Sigmoid colon (tissue), 7 donors: ENCODE measurements around the gene CARD6. TPM values are rescaled to one million over a fixed set of nuclear protein-coding genes. Genes with fewer than 3 reads are reported as not detected.
"Not testable (repeated sequence)": the region's sequence is repeated elsewhere in the genome, so short reads cannot be mapped to it uniquely, and the experiment has no call there.

Experiments
- DNase-seq: peaks from one replicate; pipeline ENCODE4 v3.0.0-alpha.2; 2019
- H3K27ac ChIP-seq, 4 donors: fragments of 200-600 bp; sonication (generic); one replicate each; pipeline ENCODE4 v1.5.1; 2016 to 2019; ENCODE audit warnings: mild to moderate bottlenecking in 1 of 4
- H3K27me3 ChIP-seq, 3 donors: fragments of 200-600 bp; sonication (generic); one replicate each; pipeline ENCODE4 v1.5.1; 2019; ENCODE audit warnings: mild to moderate bottlenecking in 1 of 3
- H3K36me3 ChIP-seq, 4 donors: fragments of 200-600 bp; sonication (generic); one replicate each; pipeline ENCODE4 v1.5.1; 2016 to 2019
- H3K4me1 ChIP-seq, 4 donors: fragments of 200-600 bp; sonication (generic); one replicate each; pipeline ENCODE4 v1.5.1; 2017 to 2019
- H3K4me3 ChIP-seq, 4 donors: fragments of 200-600 bp; sonication (generic); one replicate each; pipeline ENCODE4 v1.5.1; 2017 to 2019; ENCODE audit warnings: mild to moderate bottlenecking in 2 of 4, moderate library complexity in 1 of 4
- H3K9me3 ChIP-seq, 4 donors: fragments of 200-600 bp in 3 of 4; sonication (generic) in 3 of 4; one replicate each; pipeline versions ENCODE4 v1.5.1 to v1.6.1; 2013 to 2019
- CTCF ChIP-seq, 4 experiments: fragments of 450-650 bp in 3 of 4; fragments of 200-600 bp in 1 of 4; IDR thresholded peaks; one replicate each; pipeline ENCODE4 v1.5.1; 2016 to 2019; ENCODE audit warnings: antibody characterized with exemption in 4 of 4, mild to moderate bottlenecking in 3 of 4, moderate library complexity in 2 of 4
- EP300 ChIP-seq, 4 donors: sonication (generic); formaldehyde crosslinking; IDR thresholded peaks; one replicate each; pipeline ENCODE4 v1.6.1; 2017; ENCODE audit warnings: antibody characterized with exemption in 4 of 4
- POLR2A ChIP-seq, 2 donors: fragments of 450-650 bp; IDR thresholded peaks; one replicate each; pipeline ENCODE4 v1.6.1; 2016; ENCODE audit warnings: antibody characterized with exemption in 2 of 2, mild to moderate bottlenecking in 2 of 2, moderate library complexity in 2 of 2
- POLR2AphosphoS5 ChIP-seq, 4 donors: sonication (generic); formaldehyde crosslinking; IDR thresholded peaks; one replicate each; pipeline ENCODE4 v1.6.1; 2017; ENCODE audit warnings: antibody characterized with exemption in 4 of 4
- WGBS, 2 donors: extraction: QIAGEN DNeasy Blood & Tissue Kit; methylation state at CpG; one replicate each; pipeline ENCODE4 v1.1.7; 2013; 5-methylcytosine and 5-hydroxymethylcytosine counted together
- intact Hi-C: fragments of 100-400 bp; cut with DNase I; formaldehyde crosslinking; loops from one replicate; pipeline ENCODE4 v1.15.1; 2023
- polyA plus RNA-seq, 3 donors: library from polyadenylated mRNA; stranded (reverse); fragments of 200-250 nt; gene quantifications; one replicate each; pipeline ENCODE4 v1.2.3, GENCODE V29; 2013
- total RNA-seq, 4 donors: library from RNA; depleted of rRNA; stranded (reverse); fragments of >200 nt; gene quantifications; one replicate each; pipeline ENCODE4 v1.1.0, GENCODE V29; 2016
- donor health status: healthy with polysubstance abuse.
- donor health status: Bipolar disorder and iron deficiency.
- donor health status: healthy.

The CARD6 gene
- total and polyA plus RNA-seq, 7 donors: 1.4 to 12.2 (median 4.8) TPM

GRCh38 chr5:40844565-40844964, 3.4 kb downstream of the CARD6 start:
- intact Hi-C loops: no loop called here

GRCh38 chr5:40846371-40846770, 5.2 kb downstream of the CARD6 start:
- TF ChIP-seq POLR2AphosphoS5 (IDR thresholded peaks at IDR 0.05) (no peak), EP300 (IDR thresholded peaks at IDR 0.05) (no peak), CTCF (IDR thresholded peaks at IDR 0.05) (no peak), POLR2A (IDR thresholded peaks at IDR 0.05) (no peak)
- DNase-seq: no peak
- Histone ChIP-seq H3K27ac (no peak overlapping the region), H3K9me3 (no peaks in the 10 kb centered on the region), H3K27me3 (no peaks in the 10 kb centered on the region), H3K4me3 (no peak overlapping the region), H3K4me1 (no peaks in the 10 kb centered on the region), H3K36me3 (no peaks in the 10 kb centered on the region)
- WGBS, 2 donors: 93 to 98% methylated on average over 2 of the region's 2 CpGs
- intact Hi-C loops: no loop called here

More at GRCh38 chr5:40844565-40844964, 3.4 kb downstream of the CARD6 start:
- no peak for DNase-seq
- WGBS, 2 donors: 91 to 93% methylated on average over 4 of the region's 4 CpGs
- H3K9me3 ChIP-seq: no peaks in the 10 kb centered on the region
- H3K4me1 ChIP-seq: no peaks in the 10 kb centered on the region
- H3K4me3 ChIP-seq: no peak overlapping the region
- no peak overlapping the region for H3K27ac ChIP-seq
- H3K27me3 ChIP-seq: no peaks in the 10 kb centered on the region
- H3K36me3 ChIP-seq: no peaks in the 10 kb centered on the region
- TF ChIP-seq CTCF (IDR thresholded peaks at IDR 0.05): no peak
- no peak for TF ChIP-seq POLR2AphosphoS5 (IDR thresholded peaks at IDR 0.05)
- TF ChIP-seq POLR2A (IDR thresholded peaks at IDR 0.05): no peak
- no peak for TF ChIP-seq EP300 (IDR thresholded peaks at IDR 0.05)

GRCh38 chr5:40847525-40847924, 6.4 kb downstream of the CARD6 start:
- TF ChIP-seq CTCF (IDR thresholded peaks at IDR 0.05): no peak
- TF ChIP-seq EP300 (IDR thresholded peaks at IDR 0.05): no peak
- TF ChIP-seq POLR2AphosphoS5 (IDR thresholded peaks at IDR 0.05): no peak
- TF ChIP-seq POLR2A (IDR thresholded peaks at IDR 0.05): no peak
- intact Hi-C loops: no loop called here
- Histone ChIP-seq H3K27me3 (no peaks in the 10 kb centered on the region), H3K27ac (no peak overlapping the region), H3K4me3 (no peak overlapping the region), H3K36me3 (peaks cover 0 to 4% (median 0%) of the 10 kb centered on the region in 4 donors), H3K4me1 (no peaks in the 10 kb centered on the region), H3K9me3 (no peaks in the 10 kb centered on the region)
- DNase-seq: no peak
- 90 to 95% methylated on average over 1 of the region's 1 CpG for WGBS, 2 donors

- no peak for DNase-seq
- intact Hi-C loops: no loop called here
- H3K4me1 ChIP-seq: no peaks in the 10 kb centered on the region
- no peaks in the 10 kb centered on the region for H3K9me3 ChIP-seq
- WGBS, 2 donors: 84 to 88% methylated on average over 4 of the region's 4 CpGs
- H3K27ac ChIP-seq: no peak overlapping the region
- H3K4me3 ChIP-seq: no peak overlapping the region
- TF ChIP-seq EP300 (IDR thresholded peaks at IDR 0.05) (no peak), POLR2AphosphoS5 (IDR thresholded peaks at IDR 0.05) (no peak), CTCF (IDR thresholded peaks at IDR 0.05) (no peak), POLR2A (IDR thresholded peaks at IDR 0.05) (no peak)
- peaks cover 0 to 4% (median 0%) of the 10 kb centered on the region in 4 donors for H3K36me3 ChIP-seq
- no peaks in the 10 kb centered on the region for H3K27me3 ChIP-seq
These were observed 12.5 kb downstream of the CARD6 start for GRCh38 chr5:40853632-40854192.

- Histone ChIP-seq H3K27me3 (no peaks in the 10 kb centered on the region), H3K36me3 (no peaks in the 10 kb centered on the region), H3K9me3 (peaks cover 0 to 3% (median 3%) of the 10 kb centered on the region in 4 donors), H3K27ac (no peak overlapping the region), H3K4me3 (no peak overlapping the region), H3K4me1 (no peaks in the 10 kb centered on the region)
- intact Hi-C loops: no loop called here
- no peak for TF ChIP-seq POLR2AphosphoS5 (IDR thresholded peaks at IDR 0.05)
- TF ChIP-seq CTCF (IDR thresholded peaks at IDR 0.05): no peak
- no peak for TF ChIP-seq POLR2A (IDR thresholded peaks at IDR 0.05)
- no peak for TF ChIP-seq EP300 (IDR thresholded peaks at IDR 0.05)
- no peak for DNase-seq
These were observed 19.5 kb downstream of the CARD6 start for GRCh38 chr5:40860711-40861110.

GRCh38 chr5:40865004-40865403, 23.8 kb downstream of the CARD6 start:
- WGBS, 2 donors: 86 to 91% methylated on average over 5 of the region's 5 CpGs
- intact Hi-C loops, H3K9me3 ChIP-seq: not testable (repeated sequence)

More at GRCh38 chr5:40865004-40865403, 23.8 kb downstream of the CARD6 start:
- not testable (repeated sequence) for H3K27ac ChIP-seq, H3K4me1 ChIP-seq, DNase-seq, H3K27me3 ChIP-seq, H3K4me3 ChIP-seq, H3K36me3 ChIP-seq
